Fibroblast of the aortic adventitia (primary cell): ENCODE results near the gene IGFBP5. TPM values are rescaled to one million over a fixed set of nuclear protein-coding genes. Genes with fewer than 3 reads are reported as not detected.

Source experiments
- DNase-seq: peaks from one replicate; pipeline ENCODE4 v3.0.0-alpha.2; 2010; ENCODE audit warnings: low read depth
- H3K4me3 ChIP-seq: 2 replicates; pipeline ENCODE4 v1.5.1; 2011; ENCODE audit warnings: low read depth, mild to moderate bottlenecking, control low read depth, low read length, moderate library complexity
- CTCF ChIP-seq: IDR thresholded peaks from 2 replicates; pipeline ENCODE4 v1.5.1; 2011; ENCODE audit warnings: mild to moderate bottlenecking, low read length, control low read depth, inconsistent platforms; ENCODE audit not compliant: insufficient read depth
- total RNA-seq: library from RNA; depleted of rRNA; stranded (reverse); fragments of >200 nt; gene quantifications from 2 replicates; pipeline ENCODE4 v1.2.3, GENCODE V29; 2012; ENCODE audit warnings: low replicate concordance

IGFBP5 gene
- total RNA-seq, 1 donor, result 616 TPM

GRCh38 chr2:216653931-216654365 lies 41.4 kb downstream of the IGFBP5 start:
- H3K4me3 ChIP-seq, result no peak overlapping the region
- TF ChIP-seq CTCF, result no peak
- peak; percentile 36 for DNase-seq

GRCh38 chr2:216653093-216653799 lies 42.1 kb downstream of the IGFBP5 start:
- no peak for TF ChIP-seq CTCF
- no peak for DNase-seq
- no peak overlapping the region for H3K4me3 ChIP-seq

GRCh38 chr2:216652566-216652965 lies 42.8 kb downstream of the IGFBP5 start:
- no peak for TF ChIP-seq CTCF
- DNase-seq, result peak; percentile 6
- H3K4me3 ChIP-seq, result no peak overlapping the region

- no peak for TF ChIP-seq CTCF
- DNase-seq, result peak; percentile 76
- H3K4me3 ChIP-seq, result no peak overlapping the region
These were observed 43.9 kb downstream of the IGFBP5 start for GRCh38 chr2:216651351-216651881.

- no peak overlapping the region for H3K4me3 ChIP-seq
- no peak for TF ChIP-seq CTCF
- DNase-seq, result no peak
These were observed 44.6 kb downstream of the IGFBP5 start for GRCh38 chr2:216650626-216651257.

- no peak overlapping the region for H3K4me3 ChIP-seq
- no peak for DNase-seq
- TF ChIP-seq CTCF, result no peak
These were observed 45.8 kb downstream of the IGFBP5 start for GRCh38 chr2:216649574-216649973.
